HEK293T (cell line): ENCODE measurements around the gene MAN1B1.

Experiments used
- ARNT ChIP-seq: fragments of 450-650 bp; IDR thresholded peaks from 2 replicates; pipeline ENCODE4 v1.6.1; 2017; ENCODE audit warnings: mild to moderate bottlenecking
- CTBP1 ChIP-seq: fragments of 450-650 bp; IDR thresholded peaks from 2 replicates; pipeline ENCODE4 v1.6.1; 2016; ENCODE audit warnings: borderline replicate concordance
- FOXA1 ChIP-seq: fragments of 450-650 bp; IDR thresholded peaks from 2 replicates; pipeline ENCODE4 v1.6.1; 2016; ENCODE audit warnings: mild to moderate bottlenecking
- FOXK2 ChIP-seq: fragments of 450-650 bp; IDR thresholded peaks from 2 replicates; pipeline ENCODE4 v1.6.1; 2016; ENCODE audit warnings: mild to moderate bottlenecking
- FOXM1 ChIP-seq: fragments of 450-650 bp; IDR thresholded peaks from 2 replicates; pipeline ENCODE4 v1.6.1; 2017; ENCODE audit warnings: mild to moderate bottlenecking, borderline replicate concordance
- HDGF ChIP-seq: fragments of 450-650 bp; IDR thresholded peaks from 2 replicates; pipeline ENCODE4 v1.6.1; 2017; ENCODE audit warnings: antibody characterized with exemption, borderline replicate concordance
- PKNOX1 ChIP-seq: fragments of 450-650 bp; IDR thresholded peaks from 2 replicates; pipeline ENCODE4 v1.6.1; 2016
- SP1 ChIP-seq: fragments of 450-650 bp; IDR thresholded peaks from 2 replicates; pipeline ENCODE4 v1.6.1; 2017
- SUZ12 ChIP-seq: fragments of 450-650 bp; IDR thresholded peaks from 2 replicates; pipeline ENCODE4 v1.6.1; 2016; ENCODE audit warnings: mild to moderate bottlenecking
- TARDBP ChIP-seq: fragments of 450-650 bp; IDR thresholded peaks from 2 replicates; pipeline ENCODE4 v1.6.1; 2016
- ZNF384 ChIP-seq: fragments of 450-650 bp; IDR thresholded peaks from 2 replicates; pipeline ENCODE4 v1.6.1; 2016

DNA sequence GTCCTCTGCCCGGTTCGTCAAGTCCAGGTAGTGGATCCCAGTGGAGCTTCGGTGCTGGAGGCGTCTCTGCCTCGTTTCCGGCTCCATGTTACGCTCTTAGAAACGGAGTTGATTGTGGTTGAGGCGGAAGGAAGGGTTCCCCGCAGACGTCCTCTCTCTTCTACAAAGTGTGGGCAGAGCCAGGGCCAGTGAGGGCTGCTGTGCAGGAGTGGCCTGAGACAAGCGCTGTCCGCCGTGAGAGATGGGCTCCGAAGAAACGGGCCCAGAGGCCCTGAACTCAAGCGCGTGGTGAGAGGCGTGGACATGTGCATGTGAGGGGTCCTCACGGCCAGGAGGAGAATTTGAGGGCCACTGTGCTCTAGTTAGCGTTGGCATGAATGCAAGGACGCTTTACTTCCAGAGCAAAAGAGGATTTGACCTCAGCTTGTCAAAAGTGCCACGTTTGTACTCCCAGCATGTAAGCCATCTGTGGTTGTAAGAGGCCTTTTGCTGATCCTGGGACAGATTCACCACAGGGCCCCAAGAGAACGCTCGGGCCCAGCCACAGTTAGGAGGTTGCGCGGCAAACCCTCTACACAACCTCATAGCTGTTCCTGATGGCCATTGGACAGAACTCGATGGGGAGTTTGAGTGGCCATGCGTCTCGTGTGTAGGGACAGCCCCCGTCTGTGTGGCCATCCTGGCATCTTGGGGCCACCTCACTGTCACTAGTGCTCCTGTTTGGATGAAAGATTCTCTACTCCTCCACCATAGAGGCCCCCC is 10.2 kb downstream of the MAN1B1 start:
- TF ChIP-seq FOXK2 (no peak), ARNT (no peak), FOXM1 (no peak), FOXA1 (no peak), PKNOX1 (no peak), SUZ12 (no peak), SP1 (no peak), TARDBP (no peak), CTBP1 (no peak), ZNF384 (no peak), HDGF (no peak)
